H1 (cell line): ENCODE data around the gene SNRPD3. TPM values are rescaled to one million over a fixed set of nuclear protein-coding genes. Genes with fewer than 3 reads are reported as not detected.

Experiments
- CTCF ChIA-PET: fragments of 300-600 bp; sonication (Branson Sonifier 250); formaldehyde crosslinking; loops from one replicate; lab custom pipeline; 2021; ENCODE audit not compliant: partially characterized antibody; lab: Charles Lee
- POLR2A ChIA-PET: fragments of 300-600 bp; sonication (Branson Sonifier 250); formaldehyde crosslinking; loops from one replicate; lab custom pipeline; 2021; ENCODE audit warnings: inconsistent platforms; ENCODE audit not compliant: partially characterized antibody; lab: Charles Lee
- DNase-seq, 2 experiments: peaks; one replicate each; pipeline versions ENCODE4 v3.0.0 to v3.0.0-alpha.2; 2010 to 2022; ENCODE audit warnings: low spot score in 2 of 2, low read depth in 1 of 2, mixed read lengths in 1 of 2
- FAIRE-seq: peaks from 2 replicates; lab custom pipeline; 2011; peaks lifted over from hg19 to GRCh38; lab: Jason Lieb, UNC
- H2AFZ ChIP-seq: 2 replicates; pipeline ENCODE4 v1.8.1; 2012; ENCODE audit warnings: low read length, inconsistent platforms
- H2AK5ac ChIP-seq: 2 replicates; pipeline ENCODE4 v1.6.1; 2013; ENCODE audit warnings: low read depth, low read length
- H2BK120ac ChIP-seq: replicated peaks from 2 replicates; pipeline ENCODE3; 2013; ENCODE audit warnings: low read depth, low read length, inconsistent platforms
- H2BK12ac ChIP-seq: 2 replicates; pipeline ENCODE4 v1.6.1; 2013; ENCODE audit warnings: low read depth, low read length
- H2BK15ac ChIP-seq: 2 replicates; pipeline ENCODE4 v1.6.1; 2013; ENCODE audit warnings: low read length
- H2BK20ac ChIP-seq: 2 replicates; pipeline ENCODE4 v1.6.1; 2013; ENCODE audit warnings: low read length
- H2BK5ac ChIP-seq: 2 replicates; pipeline ENCODE4 v1.6.1; 2013; ENCODE audit warnings: low read depth, low read length
- H3K14ac ChIP-seq: 2 replicates; pipeline ENCODE4 v1.6.1; 2013; ENCODE audit warnings: inconsistent platforms; ENCODE audit not compliant: insufficient read length
- H3K18ac ChIP-seq: 2 replicates; pipeline ENCODE4 v1.6.1; 2013; ENCODE audit warnings: low read length; ENCODE audit errors: extremely low read depth
- H3K23ac ChIP-seq: 2 replicates; pipeline ENCODE4 v1.6.1; 2013; ENCODE audit warnings: inconsistent platforms; ENCODE audit not compliant: insufficient read length
- H3K23me2 ChIP-seq: 2 replicates; pipeline ENCODE4 v1.6.1; 2013; ENCODE audit warnings: low read depth, low read length
- H3K27ac ChIP-seq: 2 replicates; pipeline ENCODE4 v1.6.1; 2011; ENCODE audit warnings: low read depth, low read length, inconsistent platforms
- H3K27me3 ChIP-seq, 4 experiments: replicated peaks in 1 of 4; 1 replicate in 1 of 4; 2 replicates in 3 of 4; pipeline versions ENCODE4 v1.6.1 to v1.8.1; 2011 to 2013; ENCODE audit warnings: low read length in 3 of 4, mild to moderate bottlenecking in 3 of 4, inconsistent platforms in 2 of 4, mixed read lengths in 2 of 4, moderate library complexity in 1 of 4; ENCODE audit not compliant: control insufficient read depth in 3 of 4, insufficient read depth in 3 of 4; ENCODE audit errors: extremely low read depth in 1 of 4
- H3K36me3 ChIP-seq, 4 experiments: 2 replicates each; pipeline versions ENCODE4 v1.6.1 to v1.8.1; 2011 to 2013; ENCODE audit warnings: mild to moderate bottlenecking in 4 of 4, low read length in 3 of 4, moderate library complexity in 2 of 4, control low read depth in 1 of 4, inconsistent platforms in 1 of 4; ENCODE audit not compliant: insufficient read depth in 4 of 4, control insufficient read depth in 2 of 4
- H3K4ac ChIP-seq: replicated peaks from 2 replicates; pipeline ENCODE3; 2013; ENCODE audit warnings: low read length, low read depth, mixed read lengths, inconsistent platforms; ENCODE audit not compliant: insufficient read length
- H3K4me1 ChIP-seq, 4 experiments: replicated peaks in 1 of 4; 1 replicate in 1 of 4; 2 replicates in 3 of 4; pipeline versions ENCODE4 v1.6.1 to v1.8.1; 2011 to 2013; ENCODE audit warnings: low read length in 3 of 4, inconsistent platforms in 2 of 4, mixed read lengths in 1 of 4; ENCODE audit not compliant: insufficient read depth in 4 of 4, control insufficient read depth in 3 of 4
- H3K4me2 ChIP-seq, 2 experiments: 2 replicates each; pipeline versions ENCODE4 v1.6.1 to v1.8.1; 2011 to 2013; ENCODE audit warnings: low read depth in 2 of 2, low read length in 2 of 2, control low read depth in 1 of 2, inconsistent platforms in 1 of 2, mild to moderate bottlenecking in 1 of 2; ENCODE audit not compliant: insufficient read depth in 1 of 2
- H3K4me3 ChIP-seq, 4 experiments: fragments of 200-600, 300-600 bp in 1 of 4; sonication (generic), shearing (Covaris generic), sonication (Bioruptor Twin) in 1 of 4; 2 replicates each; pipeline versions ENCODE4 v1.5.1 to v1.8.1; 2011 to 2016; ENCODE audit warnings: low read length in 4 of 4, low read depth in 3 of 4, control low read depth in 2 of 4, inconsistent platforms in 2 of 4, mild to moderate bottlenecking in 2 of 4, mixed read lengths in 1 of 4, moderate library complexity in 1 of 4; ENCODE audit not compliant: insufficient read depth in 2 of 4; ENCODE audit errors: extremely low read depth in 1 of 4
- H3K56ac ChIP-seq: replicated peaks from 2 replicates; pipeline ENCODE3; 2013; ENCODE audit warnings: low read depth, mild to moderate bottlenecking, mixed read lengths, low read length, inconsistent platforms; ENCODE audit not compliant: insufficient read length
- H3K79me1 ChIP-seq: 2 replicates; pipeline ENCODE4 v1.6.1; 2013; ENCODE audit warnings: low read depth, low read length, control low read depth
- H3K79me2 ChIP-seq, 2 experiments: 2 replicates each; pipeline versions ENCODE4 v1.6.1 to v1.8.1; 2012 to 2013; ENCODE audit warnings: low read length in 2 of 2, mild to moderate bottlenecking in 2 of 2, inconsistent platforms in 1 of 2; ENCODE audit not compliant: insufficient read depth in 2 of 2, control insufficient read depth in 1 of 2
- H3K9ac ChIP-seq, 4 experiments: replicated peaks in 1 of 4; 1 replicate in 1 of 4; 2 replicates in 3 of 4; pipeline versions ENCODE4 v1.6.1 to v1.8.1; 2011 to 2013; ENCODE audit warnings: low read depth in 3 of 4, low read length in 3 of 4, control low read depth in 2 of 4, mild to moderate bottlenecking in 2 of 4, moderate library complexity in 2 of 4, inconsistent platforms in 1 of 4; ENCODE audit errors: extremely low read depth in 1 of 4
- H3K9me3 ChIP-seq, 2 experiments: 2 replicates each; pipeline versions ENCODE4 v1.6.1 to v1.8.1; 2012 to 2013; ENCODE audit warnings: mild to moderate bottlenecking in 2 of 2, moderate library complexity in 2 of 2, control low read depth in 1 of 2, inconsistent platforms in 1 of 2, low read depth in 1 of 2, low read length in 1 of 2, mixed read lengths in 1 of 2; ENCODE audit not compliant: insufficient read depth in 2 of 2
- H4K20me1 ChIP-seq, 2 experiments: replicated peaks in 1 of 2; 2 replicates each; pipeline versions ENCODE3 to v1.8.1; 2011 to 2013; ENCODE audit warnings: inconsistent platforms in 2 of 2, low read length in 2 of 2, mild to moderate bottlenecking in 1 of 2; ENCODE audit not compliant: insufficient read depth in 2 of 2, control insufficient read depth in 1 of 2
- H4K5ac ChIP-seq: 2 replicates; pipeline ENCODE4 v1.6.1; 2013; ENCODE audit warnings: low read length, low read depth, mixed read lengths, inconsistent platforms; ENCODE audit not compliant: insufficient read length
- H4K8ac ChIP-seq: 2 replicates; pipeline ENCODE4 v1.8.0; 2013; ENCODE audit warnings: mild to moderate bottlenecking, moderate library complexity, low read length, inconsistent platforms; ENCODE audit not compliant: insufficient read depth; ENCODE audit errors: extremely low read depth
- H4K91ac ChIP-seq: replicated peaks from 2 replicates; pipeline ENCODE3; 2013; ENCODE audit warnings: low read length, mixed read lengths, inconsistent platforms; ENCODE audit not compliant: insufficient read length
- EP300 ChIP-seq, 2 experiments: IDR thresholded peaks; 1 replicate in 1 of 2; 2 replicates in 1 of 2; pipeline ENCODE4 v1.6.1; 2011 to 2012; ENCODE audit warnings: low read depth in 2 of 2, low read length in 2 of 2, mild to moderate bottlenecking in 2 of 2, borderline replicate concordance in 1 of 2, inconsistent platforms in 1 of 2, moderate library complexity in 1 of 2
- EZH2 ChIP-seq: fragments of 200-600 bp; sonication (generic); IDR thresholded peaks from 2 replicates; pipeline ENCODE4 v1.7.1; 2012; ENCODE audit warnings: low read depth, mild to moderate bottlenecking, moderate library complexity, low read length, inconsistent platforms; ENCODE audit not compliant: severe bottlenecking
- POLR2AphosphoS5 ChIP-seq: IDR thresholded peaks from 2 replicates; pipeline ENCODE4 v1.6.1; 2011; ENCODE audit warnings: low read depth, low read length
- SIRT6 ChIP-seq: IDR thresholded peaks from one replicate; pipeline ENCODE4 v1.7.1; 2012; ENCODE audit warnings: low read length, inconsistent platforms
- SP4 ChIP-seq: IDR thresholded peaks from 2 replicates; pipeline ENCODE4 v1.6.1; 2012; ENCODE audit warnings: low read length, inconsistent platforms
- WGBS, 2 experiments: shearing (Covaris generic) in 1 of 2; methylation state at CpG; one replicate each; pipeline versions ENCODE4 v1.1.6 to v1.1.7; 2013 to 2015; ENCODE audit warnings: low lambda C conversion rate in 2 of 2, mixed read lengths in 2 of 2, inconsistent platforms in 1 of 2, low coverage in 1 of 2, missing lambda C conversion rate in 1 of 2; ENCODE audit not compliant: insufficient replicate concordance in 2 of 2, insufficient coverage in 1 of 2, insufficient read length in 1 of 2; ENCODE audit errors: extremely low coverage in 1 of 2, missing lambda C conversion rate in 1 of 2; 5-methylcytosine and 5-hydroxymethylcytosine counted together
- polyA plus RNA-seq, 7 experiments: library from polyadenylated mRNA; depleted of rRNA in 3 of 7; stranded (reverse) in 5 of 7; unstranded in 2 of 7; fragments of >200 nt in 5 of 7; fragments of 200-250 nt in 2 of 7; gene quantifications; 1 replicate in 5 of 7; 2 replicates in 1 of 7; 4 replicates in 1 of 7; pipeline versions ENCODE4 v1.2.1 to v1.2.3, GENCODE V29; 2011 to 2013; ENCODE audit warnings: missing spikeins in 2 of 7, mixed read lengths in 2 of 7
- total RNA-seq: library from RNA; stranded (reverse); fragmentation: NEBNext Ultra II Directional; extraction: Animal tissue kit (Norgen Biotek cat#: 25700); gene quantifications from 2 replicates; pipeline ENCODE4 v1.2.1, GENCODE V29; 2021

Gene SNRPD3
- total and polyA plus RNA-seq, 2 of the 8 experiments (the other 6 are each of a cell fraction or from before 2014, with no cell fraction given), result 200 to 455 TPM

- no peak for FAIRE-seq
- H3K79me1 ChIP-seq, result peaks cover 12% of the 10 kb centered on the region
- no peak overlapping the region for H4K91ac ChIP-seq
- WGBS, 2 experiments, result 92% methylated on average over 4 of the region's 4 CpGs; no CpG with 5 or more reads in 1 of the 2 experiments
- no peak overlapping the region for H3K56ac ChIP-seq
- H3K4me3 ChIP-seq, result no peak overlapping the region
- peaks cover 17 to 25% (median 19%) of the 10 kb centered on the region in 4 experiments; a peak in 7 of 8 replicates for H3K36me3 ChIP-seq
- no peak overlapping the region for H3K9ac ChIP-seq
- H2BK20ac ChIP-seq, result no peak overlapping the region
- no peak overlapping the region for H3K18ac ChIP-seq
- H3K4me1 ChIP-seq, result peaks cover 0 to 5% (median 1%) of the 10 kb centered on the region in 4 experiments; a peak in 5 of 7 replicates
- peak overlapping the region; percentile 72; the same call in 1 of the 2 replicates for H4K8ac ChIP-seq
- CTCF ChIA-PET, result interaction anchor here (1.6 to 2.7 kb wide), 2 partner anchors 22 to 46 kb away, joined by 4 to 8 read pairs; no protein-coding TSS in a partner anchor
- H2BK5ac ChIP-seq, result no peak overlapping the region
- DNase-seq, result no peak
- H3K4me2 ChIP-seq, result no peak overlapping the region
- no peak overlapping the region for H3K27ac ChIP-seq
- H3K27me3 ChIP-seq, result no peaks in the 10 kb centered on the region
- H3K9me3 ChIP-seq, result no peaks in the 10 kb centered on the region
- no peak overlapping the region for H3K14ac ChIP-seq
- H3K4ac ChIP-seq, result no peak overlapping the region
- H3K79me2 ChIP-seq, result peaks cover 3 to 40% of the 10 kb centered on the region in 2 experiments
- POLR2A ChIA-PET, result interaction anchor here (1.4 kb wide), 1 partner anchor 11 kb away, joined by 4 read pairs; no protein-coding TSS in a partner anchor
- no peak overlapping the region for H2AFZ ChIP-seq
- TF ChIP-seq SIRT6 (no peak), EZH2 (no peak), POLR2AphosphoS5 (no peak), SP4 (no peak), EP300 (IDR thresholded peaks at IDR 0.05; ENCODE audit: borderline replicate concordance in 1 of 2, low read depth in 2 of 2, low read length in 2 of 2) (no peak)
- H2AK5ac ChIP-seq, result no peak overlapping the region
- H4K5ac ChIP-seq, result no peak overlapping the region
- no peaks in the 10 kb centered on the region for H3K23me2 ChIP-seq
- no peak overlapping the region for H3K23ac ChIP-seq
- H2BK12ac ChIP-seq, result no peak overlapping the region
- no peak overlapping the region for H2BK15ac ChIP-seq
- H4K20me1 ChIP-seq, result peaks cover 5 to 20% of the 10 kb centered on the region in 2 experiments
- no peak overlapping the region for H2BK120ac ChIP-seq
Measured at GRCh38 chr22:24548812-24549211, 7.0 kb upstream of the SNRPD3 start.
